Measurements from ENCODE around the gene INTS15.

Gene INTS15

GRCh38 chr7:6559896-6560295, 29.9 kb upstream of the INTS15 start:
- no peak overlapping the region for H3K4me3 ChIP-seq
- no peak for TF ChIP-seq CTCF (IDR thresholded peaks at IDR 0.05)
- no peaks in the 10 kb centered on the region for H3K27me3 ChIP-seq
- intact Hi-C loops (cut with DNase I; ENCODE audit: low total_unique reads): no loop called here
- no peaks in the 10 kb centered on the region for H3K9me3 ChIP-seq
- no peak overlapping the region for H3K27ac ChIP-seq
- no peaks in the 10 kb centered on the region for H3K36me3 ChIP-seq
- no peak for DNase-seq
- H3K4me1 ChIP-seq: peaks cover 0 to 4% (median 1%) of the 10 kb centered on the region in 4 donors

- Histone ChIP-seq H3K4me3 (no peak overlapping the region), H3K36me3 (no peaks in the 10 kb centered on the region), H3K4me1 (peaks cover 0 to 4% (median 1%) of the 10 kb centered on the region in 4 donors), H3K27ac (no peak overlapping the region), H3K27me3 (no peaks in the 10 kb centered on the region), H3K9me3 (no peaks in the 10 kb centered on the region)
- intact Hi-C loops (cut with DNase I; ENCODE audit: low total_unique reads): no loop called here
- no peak for DNase-seq
- TF ChIP-seq CTCF (IDR thresholded peaks at IDR 0.05): no peak
Measured at GRCh38 chr7:6562106-6562505, 27.7 kb upstream of the INTS15 start.

GRCh38 chr7:6563936-6564770, 25.7 kb upstream of the INTS15 start:
- DNase-seq: no peak
- no peaks in the 10 kb centered on the region for H3K36me3 ChIP-seq
- intact Hi-C loops (cut with DNase I; ENCODE audit: low total_unique reads): no loop called here
- H3K4me1 ChIP-seq: peaks cover 0 to 4% (median 1%) of the 10 kb centered on the region in 4 donors
- H3K27ac ChIP-seq: no peak overlapping the region
- no peaks in the 10 kb centered on the region for H3K27me3 ChIP-seq
- no peaks in the 10 kb centered on the region for H3K9me3 ChIP-seq
- no peak overlapping the region for H3K4me3 ChIP-seq
- no peak for TF ChIP-seq CTCF (IDR thresholded peaks at IDR 0.05)

- Histone ChIP-seq H3K4me1 (peaks cover 0 to 4% (median 1%) of the 10 kb centered on the region in 4 donors), H3K4me3 (no peak overlapping the region), H3K27me3 (no peaks in the 10 kb centered on the region), H3K27ac (no peak overlapping the region), H3K36me3 (no peaks in the 10 kb centered on the region), H3K9me3 (no peaks in the 10 kb centered on the region)
- DNase-seq: no peak
- TF ChIP-seq CTCF (IDR thresholded peaks at IDR 0.05): no peak
- intact Hi-C loops (cut with DNase I; ENCODE audit: low total_unique reads): no loop called here
Measured at GRCh38 chr7:6565655-6566054, 24.2 kb upstream of the INTS15 start.

GRCh38 chr7:6567886-6568285, 21.9 kb upstream of the INTS15 start:
- intact Hi-C loops (cut with DNase I; ENCODE audit: low total_unique reads): no loop called here
- Histone ChIP-seq H3K4me1 (peaks cover 0 to 4% (median 1%) of the 10 kb centered on the region in 4 donors), H3K9me3 (no peaks in the 10 kb centered on the region), H3K27ac (no peak overlapping the region), H3K4me3 (no peak overlapping the region), H3K27me3 (peaks cover 0 to 2% of the 10 kb centered on the region in 2 donors), H3K36me3 (no peaks in the 10 kb centered on the region)
- DNase-seq: no peak
- TF ChIP-seq CTCF (IDR thresholded peaks at IDR 0.05): no peak
